Upper lobe of left lung (tissue), 6 donors: Measurements from ENCODE around the gene USP1. TPM values are rescaled to one million over a fixed set of nuclear protein-coding genes. Genes with fewer than 3 reads are reported as not detected.

Experiments
- ATAC-seq, 2 donors: fragments of 200-7000 bp; cut with Tn5 transposase; one replicate each; pipeline ENCODE4 v1.9.1; 2022; ENCODE audit warnings: mild to moderate bottlenecking in 2 of 2, moderate library complexity in 2 of 2; ENCODE audit not compliant: low FRiP score in 2 of 2
- DNase-seq, 2 donors: peaks; one replicate each; pipeline ENCODE4 v3.0.0-alpha.2; 2019 to 2020
- H3K27ac ChIP-seq, 4 donors: fragments of 200-600 bp; sonication (generic); one replicate each; pipeline ENCODE4 v1.5.1; 2016 to 2019
- H3K27me3 ChIP-seq, 4 donors: fragments of 200-600 bp; sonication (generic); one replicate each; pipeline ENCODE4 v1.5.1; 2017 to 2019
- H3K36me3 ChIP-seq, 4 donors: fragments of 200-600 bp; sonication (generic); one replicate each; pipeline ENCODE4 v1.5.1; 2016 to 2019
- H3K4me1 ChIP-seq, 4 donors: fragments of 200-600 bp; sonication (generic); one replicate each; pipeline ENCODE4 v1.5.1; 2018 to 2019
- H3K4me3 ChIP-seq, 4 donors: fragments of 200-600 bp; sonication (generic); one replicate each; pipeline ENCODE4 v1.5.1; 2017 to 2019; ENCODE audit warnings: mild to moderate bottlenecking in 2 of 4, moderate library complexity in 1 of 4
- H3K9me3 ChIP-seq, 4 donors: fragments of 200-600 bp; sonication (generic); one replicate each; pipeline ENCODE4 v1.5.1; 2018 to 2019
- EP300 ChIP-seq, 4 donors: sonication (generic); formaldehyde crosslinking; IDR thresholded peaks; one replicate each; pipeline ENCODE4 v1.5.1; 2017; ENCODE audit warnings: antibody characterized with exemption in 4 of 4, control low read depth in 2 of 4
- POLR2A ChIP-seq, 4 donors: fragments of 450-650 bp; IDR thresholded peaks; one replicate each; pipeline ENCODE4 v1.5.1; 2016 to 2017; ENCODE audit warnings: antibody characterized with exemption in 4 of 4, mild to moderate bottlenecking in 2 of 4
- POLR2AphosphoS5 ChIP-seq, 2 donors: sonication (generic); formaldehyde crosslinking; IDR thresholded peaks; one replicate each; pipeline ENCODE4 v1.5.1; 2017; ENCODE audit warnings: antibody characterized with exemption in 2 of 2
- WGBS, 2 donors: methylation state at CpG; one replicate each; pipeline ENCODE4 v1.1.5; 2017 to 2018; 5-methylcytosine and 5-hydroxymethylcytosine counted together
- total RNA-seq, 6 donors: library from RNA; depleted of rRNA in 4 of 6; stranded (reverse); fragments of >200 nt in 4 of 6; gene quantifications; one replicate each; pipeline versions ENCODE4 v1.1.0 to v1.2.1, GENCODE V29; 2016 to 2021
- TF ChIP-seq, protein P1 (sequence below), 6 experiments: fragments of 450-650 bp in 4 of 6; fragments of 200-600 bp in 2 of 6; sonication (generic) in 2 of 6; IDR thresholded peaks; one replicate each; pipeline ENCODE4 v1.5.1; 2016 to 2019; ENCODE audit warnings: antibody characterized with exemption in 6 of 6
- donor health status: DM: no; HTN: no; CAD: no; lungs with moderate emphysema.
- donor health status: DM: no; HTN: yes; CAD: no; lungs with severe emphysema.

The USP1 gene
- total RNA-seq, 6 donors from 2014 or later = 9.8 to 36.2 (median 20.0) TPM

GRCh38 chr1:62398377-62398776, 38.5 kb upstream of the USP1 start:
- WGBS, 2 donors = 90 to 93% methylated on average over 8 of the region's 8 CpGs
- DNase-seq = no peak

DNA sequence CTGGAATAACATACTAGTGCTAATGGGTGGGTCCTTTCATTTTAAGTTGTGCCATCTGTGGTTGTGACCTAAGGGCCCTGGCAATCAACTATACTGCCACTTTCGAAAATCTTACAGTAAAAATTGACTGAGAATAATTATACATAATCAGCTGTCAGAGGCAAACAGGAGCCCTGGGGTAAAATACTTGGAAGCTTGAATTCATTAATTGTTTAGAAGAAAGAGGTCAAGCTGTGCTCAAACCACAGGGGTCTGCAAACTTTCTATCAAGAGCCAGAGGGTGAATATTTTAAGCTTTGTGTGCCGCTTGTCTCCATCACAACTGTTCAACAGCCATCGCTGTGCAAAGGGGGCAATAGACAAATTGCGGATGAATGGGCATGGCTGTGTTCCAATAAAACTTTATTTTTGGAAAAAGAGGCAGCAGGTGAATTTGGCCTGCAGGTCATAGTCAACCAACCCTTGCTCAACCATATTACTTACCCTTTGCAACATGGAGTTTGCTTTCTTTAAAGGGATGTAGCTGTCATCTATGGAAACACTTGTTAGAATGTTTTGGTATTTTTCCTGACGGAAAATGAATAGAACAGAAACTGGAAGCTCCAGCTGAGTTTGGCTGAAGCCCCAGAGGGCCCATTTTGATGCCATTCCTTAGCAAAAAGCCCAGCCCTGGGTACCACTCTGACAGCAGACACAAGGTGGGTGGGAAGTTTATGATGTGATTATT, 35.7 kb upstream of the USP1 start:
- Histone ChIP-seq H3K27ac (no peak overlapping the region), H3K9me3 (no peaks in the 10 kb centered on the region), H3K36me3 (no peaks in the 10 kb centered on the region), H3K4me3 (no peak overlapping the region), H3K4me1 (no peaks in the 10 kb centered on the region), H3K27me3 (no peaks in the 10 kb centered on the region)
- TF ChIP-seq, protein P1, sequence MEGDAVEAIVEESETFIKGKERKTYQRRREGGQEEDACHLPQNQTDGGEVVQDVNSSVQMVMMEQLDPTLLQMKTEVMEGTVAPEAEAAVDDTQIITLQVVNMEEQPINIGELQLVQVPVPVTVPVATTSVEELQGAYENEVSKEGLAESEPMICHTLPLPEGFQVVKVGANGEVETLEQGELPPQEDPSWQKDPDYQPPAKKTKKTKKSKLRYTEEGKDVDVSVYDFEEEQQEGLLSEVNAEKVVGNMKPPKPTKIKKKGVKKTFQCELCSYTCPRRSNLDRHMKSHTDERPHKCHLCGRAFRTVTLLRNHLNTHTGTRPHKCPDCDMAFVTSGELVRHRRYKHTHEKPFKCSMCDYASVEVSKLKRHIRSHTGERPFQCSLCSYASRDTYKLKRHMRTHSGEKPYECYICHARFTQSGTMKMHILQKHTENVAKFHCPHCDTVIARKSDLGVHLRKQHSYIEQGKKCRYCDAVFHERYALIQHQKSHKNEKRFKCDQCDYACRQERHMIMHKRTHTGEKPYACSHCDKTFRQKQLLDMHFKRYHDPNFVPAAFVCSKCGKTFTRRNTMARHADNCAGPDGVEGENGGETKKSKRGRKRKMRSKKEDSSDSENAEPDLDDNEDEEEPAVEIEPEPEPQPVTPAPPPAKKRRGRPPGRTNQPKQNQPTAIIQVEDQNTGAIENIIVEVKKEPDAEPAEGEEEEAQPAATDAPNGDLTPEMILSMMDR (IDR thresholded peaks at IDR 0.05) = no peak
- TF ChIP-seq POLR2A (IDR thresholded peaks at IDR 0.05) = no peak
- 85 to 89% methylated on average over 5 of the region's 5 CpGs for WGBS, 2 donors
- ATAC-seq (no peak), DNase-seq (no peak)

More at GRCh38 chr1:62398377-62398776, 38.5 kb upstream of the USP1 start:
- Histone ChIP-seq H3K9me3 (no peaks in the 10 kb centered on the region), H3K36me3 (no peaks in the 10 kb centered on the region), H3K27ac (no peak overlapping the region), H3K4me3 (no peak overlapping the region), H3K4me1 (no peaks in the 10 kb centered on the region), H3K27me3 (no peaks in the 10 kb centered on the region)
- ATAC-seq = peak in 1 of 2 donors; percentile 48
- TF ChIP-seq, protein P1 (IDR thresholded peaks at IDR 0.05) = no peak
- TF ChIP-seq EP300 (IDR thresholded peaks at IDR 0.05) = no peak

DNA sequence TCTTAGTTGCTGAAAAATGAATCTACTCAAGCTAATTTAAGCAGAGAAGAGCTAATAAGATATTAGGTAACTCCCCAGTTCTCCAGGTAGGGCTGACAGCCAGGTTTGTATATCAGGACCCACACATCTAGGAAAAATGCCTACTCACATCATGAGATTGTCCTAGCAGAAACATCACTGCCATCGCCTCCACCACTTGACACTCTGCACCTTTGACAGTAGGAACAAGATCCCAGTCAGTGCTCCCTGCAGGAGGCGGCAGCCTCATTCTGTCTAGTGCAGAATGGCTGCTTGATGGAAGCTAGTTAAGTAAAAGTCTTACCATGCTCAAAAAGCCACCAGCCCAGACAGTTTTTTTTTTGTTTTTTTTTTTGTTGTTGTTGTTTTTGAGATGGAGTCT, 31.6 kb upstream of the USP1 start:
- Histone ChIP-seq H3K9me3 (no peaks in the 10 kb centered on the region), H3K4me3 (no peak overlapping the region), H3K27ac (no peak overlapping the region), H3K4me1 (no peaks in the 10 kb centered on the region), H3K36me3 (no peaks in the 10 kb centered on the region), H3K27me3 (no peaks in the 10 kb centered on the region)
- DNase-seq (no peak), ATAC-seq (no peak)
- TF ChIP-seq, protein P1 (IDR thresholded peaks at IDR 0.05) = no peak
- no peak for TF ChIP-seq POLR2A (IDR thresholded peaks at IDR 0.05)
- no peak for TF ChIP-seq POLR2AphosphoS5 (IDR thresholded peaks at IDR 0.05)
- no peak for TF ChIP-seq EP300 (IDR thresholded peaks at IDR 0.05)
- WGBS, 2 donors = 93 to 97% methylated on average over 2 of the region's 2 CpGs

DNA sequence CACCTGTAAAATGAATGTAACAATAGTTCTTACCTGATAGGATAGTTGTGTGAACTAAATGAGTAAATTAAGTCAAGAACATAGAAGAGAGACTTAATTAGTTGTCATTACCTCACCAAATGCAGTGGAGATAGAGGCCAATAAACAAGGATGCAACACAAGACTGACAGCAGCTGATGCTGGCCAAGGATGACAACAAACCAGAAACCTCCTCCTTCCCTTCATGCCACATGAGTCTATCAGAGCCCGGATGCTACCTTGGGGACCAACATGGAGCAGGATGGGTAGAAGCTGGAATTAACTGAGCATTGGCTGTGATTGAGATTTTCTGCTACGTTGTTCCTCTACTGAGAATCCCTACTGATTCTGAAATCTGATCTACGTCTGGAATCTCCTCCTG, 30.3 kb upstream of the USP1 start:
- Histone ChIP-seq H3K4me3 (no peak overlapping the region), H3K36me3 (no peaks in the 10 kb centered on the region), H3K27me3 (no peaks in the 10 kb centered on the region), H3K27ac (no peak overlapping the region), H3K4me1 (no peaks in the 10 kb centered on the region), H3K9me3 (no peaks in the 10 kb centered on the region)
- no peak for ATAC-seq
- TF ChIP-seq POLR2AphosphoS5 (IDR thresholded peaks at IDR 0.05) (no peak), EP300 (IDR thresholded peaks at IDR 0.05) (no peak), POLR2A (IDR thresholded peaks at IDR 0.05) (no peak)
- TF ChIP-seq, protein P1 (IDR thresholded peaks at IDR 0.05) = no peak
- no peak for DNase-seq
- 82 to 94% methylated on average over 3 of the region's 3 CpGs for WGBS, 2 donors

GRCh38 chr1:62407398-62408009, 29.3 kb upstream of the USP1 start:
- WGBS, 2 donors = 74 to 75% methylated on average over 12 of the region's 12 CpGs
- ATAC-seq (peak in 1 of 2 donors; percentile 77), DNase-seq (no peak)
- Histone ChIP-seq H3K4me1 (no peaks in the 10 kb centered on the region), H3K9me3 (no peaks in the 10 kb centered on the region), H3K36me3 (no peaks in the 10 kb centered on the region), H3K27me3 (no peaks in the 10 kb centered on the region), H3K4me3 (no peak overlapping the region), H3K27ac (no peak overlapping the region)
- TF ChIP-seq POLR2A (IDR thresholded peaks at IDR 0.05) = no peak
- TF ChIP-seq, protein P1 (IDR thresholded peaks at IDR 0.05) = peak; percentile 50 to 76 (median 64)
